ENCODE data around the gene ACER1.

- TF ChIP-seq TAF1 (CRISPR knock-in tag; IDR thresholded peaks at IDR 0.05) = no peak
- no peak for TF ChIP-seq USF2 (IDR thresholded peaks at IDR 0.05; ENCODE audit: low read depth, low read length)
- no peak for TF ChIP-seq USF2 (CRISPR knock-in tag; IDR thresholded peaks at IDR 0.05; ENCODE audit: borderline replicate concordance)
- no peak for TF ChIP-seq KDM4B (CRISPR knock-in tag; IDR thresholded peaks at IDR 0.05)
- no peak for TF ChIP-seq REPIN1 (CRISPR knock-in tag; IDR thresholded peaks at IDR 0.05; ENCODE audit: borderline replicate concordance, low read depth)
- TF ChIP-seq STAT6 (CRISPR knock-in tag; IDR thresholded peaks at IDR 0.05; ENCODE audit: borderline replicate concordance) = no peak
Measured at GRCh38 chr19:6326815-6327214, 6.6 kb downstream of the ACER1 start.
